Calu3 (cell line): ENCODE data around the gene PIK3C2B. TPM values are rescaled to one million over a fixed set of nuclear protein-coding genes. Genes with fewer than 3 reads are reported as not detected.
A peak's percentile ranks its signal among the peaks of the same experiment; 100 is the strongest.

Experiments used
- BruUV-seq: library from RNA; stranded (reverse); fragments of 400-500 nt; replicated peaks from 2 replicates; lab custom pipeline; 2021; lab: Mats Ljungman, UMichigan
- CTCF ChIA-PET: fragments of 300-600 bp; sonication (Branson Sonifier 250); formaldehyde crosslinking; loops from one replicate; lab custom pipeline; 2022; ENCODE audit warnings: antibody characterized with exemption; lab: Charles Lee
- DNase-seq: peaks from one replicate; pipeline ENCODE4 v3.0.0; 2022
- H3K27ac Mint-ChIP-seq: one replicate; pipeline ENCODE4 v1.8.0; 2022; ENCODE audit warnings: mixed read lengths; ENCODE audit not compliant: unreplicated experiment
- H3K27me3 Mint-ChIP-seq: one replicate; pipeline ENCODE4 v1.8.0; 2022; ENCODE audit warnings: mixed read lengths; ENCODE audit not compliant: unreplicated experiment
- H3K36me3 Mint-ChIP-seq: one replicate; pipeline ENCODE4 v1.8.0; 2022; ENCODE audit warnings: mild to moderate bottlenecking, moderate library complexity, mixed read lengths; ENCODE audit not compliant: insufficient read depth, unreplicated experiment
- H3K4me1 Mint-ChIP-seq: one replicate; pipeline ENCODE4 v1.8.0; 2022; ENCODE audit warnings: mild to moderate bottlenecking, low read depth, mixed read lengths; ENCODE audit not compliant: unreplicated experiment
- H3K4me3 Mint-ChIP-seq: one replicate; pipeline ENCODE4 v1.8.0; 2022; ENCODE audit warnings: mild to moderate bottlenecking, low read depth, moderate library complexity, mixed read lengths; ENCODE audit not compliant: unreplicated experiment
- H3K9me3 Mint-ChIP-seq: one replicate; pipeline ENCODE4 v1.8.0; 2022; ENCODE audit warnings: low read depth, mixed read lengths; ENCODE audit not compliant: unreplicated experiment
- intact Hi-C: fragments of 100-400 bp; cut with micrococcal nuclease; formaldehyde crosslinking; loops from one replicate; pipeline ENCODE4 v1.10.0; 2022; ENCODE audit not compliant: unreplicated experiment
- total RNA-seq: library from RNA; stranded (reverse); gene quantifications from 2 replicates; pipeline ENCODE4 v1.2.3, GENCODE V29; 2022
- TF ChIP-seq, protein P1 (sequence below): fragments of 200-600 bp; IDR thresholded peaks from one replicate; pipeline ENCODE4 v1.8.0; 2022; ENCODE audit warnings: antibody characterized with exemption; ENCODE audit not compliant: unreplicated experiment

PIK3C2B gene
- total RNA-seq, 1 experiment from 2014 or later = 24.4 TPM

DNA sequence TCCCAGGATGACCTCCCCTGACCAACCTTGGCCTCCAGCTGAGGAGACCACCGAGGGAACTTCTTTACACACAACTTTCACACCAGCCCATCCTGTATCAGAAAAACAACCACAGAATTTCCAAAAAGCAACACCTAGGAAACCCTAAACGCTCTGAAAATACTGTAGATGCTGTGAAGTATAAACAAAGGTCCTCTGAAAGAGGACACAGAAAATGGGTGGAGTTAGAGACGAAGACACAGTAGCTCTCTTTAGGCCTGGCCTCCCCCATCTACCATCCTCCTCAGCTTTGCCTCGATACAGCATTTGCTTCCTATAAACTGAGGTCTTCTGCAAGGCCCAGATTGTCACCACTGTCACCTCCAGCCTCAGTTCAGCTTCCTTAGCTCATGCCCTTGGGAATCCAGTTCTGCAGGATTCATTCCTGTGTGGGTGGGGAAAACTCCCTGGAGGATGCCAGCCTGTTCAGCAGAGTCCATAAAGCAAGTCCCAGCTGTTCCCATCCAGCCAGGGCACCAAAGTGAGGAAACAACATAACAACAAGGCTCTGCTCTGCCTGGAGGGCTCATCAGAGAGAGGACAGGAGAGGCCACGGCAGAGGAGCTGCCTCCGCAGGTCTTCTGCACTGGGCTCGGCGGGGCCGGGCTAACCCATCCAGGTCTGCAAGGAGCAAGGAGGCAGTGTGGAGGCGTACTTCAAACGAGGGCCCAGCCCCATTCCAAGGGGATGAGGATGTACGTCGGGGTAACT, 15.0 kb downstream of the PIK3C2B start:
- CTCF ChIA-PET = interaction anchor here (0.5 to 4.9 kb wide), 6 partner anchors 12 to 327 kb away, joined by 3 to 29 read pairs (median 3); partner anchors contain the start of gene PIK3C2B
- peaks cover 11% of the 10 kb centered on the region for H3K36me3 Mint-ChIP-seq
- no TSS peak for BruUV-seq
- peaks cover under 1% of the 10 kb centered on the region for H3K9me3 Mint-ChIP-seq
- H3K27me3 Mint-ChIP-seq = no peaks in the 10 kb centered on the region
- DNase-seq = peak; percentile 60
- TF ChIP-seq, protein P1, sequence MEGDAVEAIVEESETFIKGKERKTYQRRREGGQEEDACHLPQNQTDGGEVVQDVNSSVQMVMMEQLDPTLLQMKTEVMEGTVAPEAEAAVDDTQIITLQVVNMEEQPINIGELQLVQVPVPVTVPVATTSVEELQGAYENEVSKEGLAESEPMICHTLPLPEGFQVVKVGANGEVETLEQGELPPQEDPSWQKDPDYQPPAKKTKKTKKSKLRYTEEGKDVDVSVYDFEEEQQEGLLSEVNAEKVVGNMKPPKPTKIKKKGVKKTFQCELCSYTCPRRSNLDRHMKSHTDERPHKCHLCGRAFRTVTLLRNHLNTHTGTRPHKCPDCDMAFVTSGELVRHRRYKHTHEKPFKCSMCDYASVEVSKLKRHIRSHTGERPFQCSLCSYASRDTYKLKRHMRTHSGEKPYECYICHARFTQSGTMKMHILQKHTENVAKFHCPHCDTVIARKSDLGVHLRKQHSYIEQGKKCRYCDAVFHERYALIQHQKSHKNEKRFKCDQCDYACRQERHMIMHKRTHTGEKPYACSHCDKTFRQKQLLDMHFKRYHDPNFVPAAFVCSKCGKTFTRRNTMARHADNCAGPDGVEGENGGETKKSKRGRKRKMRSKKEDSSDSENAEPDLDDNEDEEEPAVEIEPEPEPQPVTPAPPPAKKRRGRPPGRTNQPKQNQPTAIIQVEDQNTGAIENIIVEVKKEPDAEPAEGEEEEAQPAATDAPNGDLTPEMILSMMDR = no peak
- H3K4me3 Mint-ChIP-seq = peak overlapping the region; percentile 24
- no peak overlapping the region for H3K27ac Mint-ChIP-seq
- H3K4me1 Mint-ChIP-seq = peaks cover 51% of the 10 kb centered on the region
- intact Hi-C loops = no loop called here

DNA sequence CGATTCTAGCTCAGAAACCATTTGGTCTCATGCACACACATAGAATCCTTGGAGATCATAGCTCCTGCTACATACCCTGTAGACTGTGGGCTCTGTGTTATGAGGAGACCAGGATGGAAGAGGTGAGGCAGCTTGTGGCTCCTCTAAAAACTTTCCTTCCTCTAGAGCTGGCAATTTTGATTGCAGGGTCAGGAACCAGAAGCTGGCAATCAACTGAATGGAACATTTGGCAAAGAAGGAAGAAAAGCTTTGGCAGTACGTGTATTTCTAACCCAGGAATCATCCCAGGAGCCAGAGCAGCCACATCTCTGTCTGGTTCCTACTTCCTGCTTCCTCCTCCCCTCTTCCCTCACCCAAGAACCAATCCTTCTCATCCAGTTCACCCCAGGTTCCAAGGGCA, 15.7 kb downstream of the PIK3C2B start:
- peaks cover 3% of the 10 kb centered on the region for H3K9me3 Mint-ChIP-seq
- no peak for DNase-seq
- peaks cover 49% of the 10 kb centered on the region for H3K4me1 Mint-ChIP-seq

DNA sequence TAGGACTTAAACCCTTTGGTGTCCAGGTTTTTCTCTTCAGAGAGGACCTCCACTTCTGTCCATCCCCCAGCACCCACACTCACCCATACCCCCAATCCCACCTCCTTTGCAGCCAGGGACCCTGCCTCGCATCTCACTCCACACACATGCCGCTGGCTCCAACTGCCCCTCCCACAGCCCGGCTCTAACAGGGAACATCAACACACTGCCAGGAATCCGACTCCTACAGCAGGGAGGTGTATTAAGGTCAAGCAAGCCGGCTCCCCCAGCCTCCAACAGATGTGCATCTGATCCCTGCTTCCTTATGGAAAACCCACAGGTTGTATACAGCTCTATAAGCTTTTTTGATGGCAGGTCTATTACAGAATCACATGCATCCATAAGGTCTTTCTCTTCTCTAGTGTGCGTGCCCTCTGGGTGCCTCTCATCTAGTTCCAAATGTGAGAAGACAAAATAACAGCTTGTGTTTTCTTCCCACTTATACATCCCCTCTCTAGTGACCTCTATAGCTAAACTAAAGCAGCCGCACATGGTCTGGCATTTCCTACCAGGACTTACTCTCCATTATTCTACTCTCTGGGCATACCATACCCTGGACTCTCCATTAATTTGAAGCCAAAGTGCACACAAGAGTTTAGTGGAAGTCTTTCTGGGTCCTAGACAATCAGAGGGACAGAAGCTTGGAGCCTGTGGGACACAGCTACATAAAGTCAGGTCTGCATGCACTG, 16.3 kb downstream of the PIK3C2B start:
- H3K4me1 Mint-ChIP-seq = peaks cover 43% of the 10 kb centered on the region
- TF ChIP-seq, protein P1 = no peak
- H3K4me3 Mint-ChIP-seq = no peak overlapping the region

More for the DNA sequence above, 15.7 kb downstream of the PIK3C2B start:
- Mint-ChIP-seq H3K4me3 (no peak overlapping the region), H3K27me3 (no peaks in the 10 kb centered on the region), H3K27ac (no peak overlapping the region), H3K36me3 (peaks cover 11% of the 10 kb centered on the region)
- CTCF ChIA-PET = interaction anchor here (0.5 to 4.9 kb wide), 8 partner anchors 11 to 328 kb away, joined by 3 to 29 read pairs (median 3); partner anchors contain the start of gene PIK3C2B
- intact Hi-C loops = no loop called here
- BruUV-seq = no TSS peak
- TF ChIP-seq, protein P1 = no peak

DNA sequence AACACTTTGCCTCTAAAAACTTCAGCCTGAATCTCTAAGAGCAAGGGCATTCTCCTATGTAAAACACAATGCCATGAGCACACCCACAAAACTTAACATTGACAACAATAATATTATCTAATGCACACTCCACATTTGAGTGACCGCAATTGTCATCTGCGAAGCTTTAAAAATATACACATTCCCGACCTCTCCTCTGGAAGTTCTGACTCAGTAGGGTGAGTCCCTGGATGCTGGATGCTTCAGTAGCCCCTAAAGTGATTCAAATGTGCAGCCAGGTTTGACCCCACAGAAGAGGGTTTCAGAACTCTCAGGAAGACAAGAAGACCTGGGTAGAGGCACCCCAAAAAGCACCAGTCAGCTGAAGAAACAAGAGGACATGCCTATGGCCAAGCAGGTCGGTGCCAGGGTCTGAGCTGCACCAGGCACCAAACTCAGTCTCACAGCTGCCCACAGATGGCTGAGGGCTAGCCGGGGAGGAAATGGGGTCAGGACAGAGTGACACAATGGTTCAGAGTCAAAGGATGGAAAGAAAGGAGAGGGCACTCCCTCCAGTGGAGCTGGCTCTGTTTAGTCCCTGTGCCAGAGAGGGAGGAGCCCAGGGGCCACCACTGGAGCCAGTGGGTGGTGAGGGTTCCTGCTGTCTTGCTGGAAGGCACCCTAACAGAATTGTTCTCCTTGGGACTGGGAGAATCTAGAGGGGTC, 17.4 kb downstream of the PIK3C2B start:
- peaks cover 42% of the 10 kb centered on the region for H3K4me1 Mint-ChIP-seq
- intact Hi-C loops = no loop called here
- no peak overlapping the region for H3K4me3 Mint-ChIP-seq

More for the DNA sequence above, 16.3 kb downstream of the PIK3C2B start:
- DNase-seq = no peak
- Mint-ChIP-seq H3K36me3 (peaks cover 11% of the 10 kb centered on the region), H3K27me3 (no peaks in the 10 kb centered on the region), H3K27ac (no peak overlapping the region), H3K9me3 (peaks cover 3% of the 10 kb centered on the region)
- CTCF ChIA-PET = interaction anchor here (0.5 to 4.9 kb wide), 8 partner anchors 16 to 996 kb away, joined by 3 to 29 read pairs (median 4); partner anchors contain the start of gene PIK3C2B
- intact Hi-C loops = no loop called here
- BruUV-seq = no TSS peak

More for the DNA sequence above, 17.4 kb downstream of the PIK3C2B start:
- peaks cover 3% of the 10 kb centered on the region for H3K9me3 Mint-ChIP-seq
- no peak overlapping the region for H3K27ac Mint-ChIP-seq
- H3K36me3 Mint-ChIP-seq = peaks cover 11% of the 10 kb centered on the region
- no peak for DNase-seq
- TF ChIP-seq, protein P1 = no peak
- no peaks in the 10 kb centered on the region for H3K27me3 Mint-ChIP-seq
- CTCF ChIA-PET = interaction anchor here (1.2 to 4.9 kb wide), 4 partner anchors 17 to 33 kb away, joined by 3 to 29 read pairs (median 8); partner anchors contain the start of gene PIK3C2B
- BruUV-seq = no TSS peak
